ENCODE data around the gene SPECC1.

The SPECC1 gene

GRCh38 chr17:20053361-20053964, 44.3 kb downstream of the SPECC1 start:
- no peak for TF ChIP-seq CTCF (IDR thresholded peaks at IDR 0.05)
- Histone ChIP-seq H3K9me3 (no peaks in the 10 kb centered on the region), H3K27ac (no peak overlapping the region), H3K27me3 (no peaks in the 10 kb centered on the region), H3K4me3 (ENCODE audit: low read depth in 1 of 2, low read length in 1 of 2) (no peak overlapping the region), H3K4me1 (ENCODE audit: control insufficient read depth in 1 of 2, insufficient read depth in 1 of 2, low read depth in 1 of 2, low read length in 1 of 2) (no peaks in the 10 kb centered on the region), H3K36me3 (no peaks in the 10 kb centered on the region)

- no peak for TF ChIP-seq CTCF (IDR thresholded peaks at IDR 0.05)
Measured at GRCh38 chr17:20059728-20060188, 50.6 kb downstream of the SPECC1 start.

GRCh38 chr17:20063665-20064648, 54.8 kb downstream of the SPECC1 start:
- H3K4me1 ChIP-seq (ENCODE audit: control insufficient read depth in 1 of 2, insufficient read depth in 1 of 2, low read depth in 1 of 2, low read length in 1 of 2) = peaks cover 0 to 6% of the 10 kb centered on the region in 2 experiments
- no peaks in the 10 kb centered on the region for H3K9me3 ChIP-seq
- H3K27ac ChIP-seq = no peak overlapping the region
- H3K36me3 ChIP-seq = no peaks in the 10 kb centered on the region
- no peaks in the 10 kb centered on the region for H3K27me3 ChIP-seq
- H3K4me3 ChIP-seq (ENCODE audit: low read depth in 1 of 2, low read length in 1 of 2) = no peak overlapping the region
- TF ChIP-seq CTCF (IDR thresholded peaks at IDR 0.05) = no peak

More at GRCh38 chr17:20059728-20060188, 50.6 kb downstream of the SPECC1 start:
- H3K4me1 ChIP-seq (ENCODE audit: control insufficient read depth in 1 of 2, insufficient read depth in 1 of 2, low read depth in 1 of 2, low read length in 1 of 2) = peaks cover 0 to 6% of the 10 kb centered on the region in 2 experiments
- H3K4me3 ChIP-seq (ENCODE audit: low read depth in 1 of 2, low read length in 1 of 2) = no peak overlapping the region
- no peaks in the 10 kb centered on the region for H3K27me3 ChIP-seq
- H3K27ac ChIP-seq = peak overlapping the region; percentile 65
- H3K36me3 ChIP-seq = no peaks in the 10 kb centered on the region
- no peaks in the 10 kb centered on the region for H3K9me3 ChIP-seq

GRCh38 chr17:20066253-20066652, 57.1 kb downstream of the SPECC1 start:
- TF ChIP-seq CTCF (IDR thresholded peaks at IDR 0.05) = no peak
- H3K9me3 ChIP-seq = no peaks in the 10 kb centered on the region
- no peak overlapping the region for H3K4me3 ChIP-seq (ENCODE audit: low read depth in 1 of 2, low read length in 1 of 2)
- H3K36me3 ChIP-seq = no peaks in the 10 kb centered on the region
- H3K27ac ChIP-seq = no peak overlapping the region
- no peaks in the 10 kb centered on the region for H3K4me1 ChIP-seq (ENCODE audit: control insufficient read depth in 1 of 2, insufficient read depth in 1 of 2, low read depth in 1 of 2, low read length in 1 of 2)
- H3K27me3 ChIP-seq = no peaks in the 10 kb centered on the region

- Histone ChIP-seq H3K9me3 (no peaks in the 10 kb centered on the region), H3K36me3 (no peaks in the 10 kb centered on the region), H3K27ac (no peak overlapping the region), H3K4me3 (ENCODE audit: low read depth in 1 of 2, low read length in 1 of 2) (no peak overlapping the region), H3K4me1 (ENCODE audit: control insufficient read depth in 1 of 2, insufficient read depth in 1 of 2, low read depth in 1 of 2, low read length in 1 of 2) (peaks cover 4 to 7% of the 10 kb centered on the region in 2 experiments), H3K27me3 (no peaks in the 10 kb centered on the region)
- TF ChIP-seq CTCF (IDR thresholded peaks at IDR 0.05) = no peak
Measured at GRCh38 chr17:20067711-20068110, 58.6 kb downstream of the SPECC1 start.
